Endothelial cell of umbilical vein (primary cell): ENCODE results near the gene GCSAML. TPM values are rescaled to one million over a fixed set of nuclear protein-coding genes. Genes with fewer than 3 reads are reported as not detected.

ENCODE experiments used
- BruUV-seq: library from RNA; stranded (reverse); fragments of 400-500 nt; replicated peaks from 2 replicates; lab custom pipeline; 2021; lab: Mats Ljungman, UMichigan
- CTCF ChIA-PET: fragments of 300-600, 350-600 bp; sonication (Branson Sonifier 250); formaldehyde crosslinking; loops from one replicate; lab custom pipeline; 2021; ENCODE audit warnings: antibody characterized with exemption, inconsistent platforms; lab: Charles Lee
- POLR2A ChIA-PET: fragments of 300-600, 350-600 bp; sonication (Branson Sonifier 250); formaldehyde crosslinking; loops from one replicate; lab custom pipeline; 2021; ENCODE audit warnings: antibody characterized with exemption, inconsistent platforms; lab: Charles Lee
- DNase-seq: peaks from one replicate; pipeline ENCODE4 v3.0.0-alpha.2; 2011; ENCODE audit warnings: low read depth, low spot score
- FAIRE-seq: peaks from 2 replicates; lab custom pipeline; 2011; peaks lifted over from hg19 to GRCh38; lab: Jason Lieb, UNC
- H2AFZ ChIP-seq: 2 replicates; pipeline ENCODE4 v1.6.0; 2012; ENCODE audit warnings: low read depth, low read length, control low read depth, inconsistent platforms
- H3K27ac ChIP-seq: 2 replicates; pipeline ENCODE4 v1.5.1; 2011; ENCODE audit warnings: low read depth, mild to moderate bottlenecking, control low read depth, low read length, moderate library complexity; ENCODE audit not compliant: insufficient read depth
- H3K27me3 ChIP-seq, 2 experiments: 2 replicates each; pipeline versions ENCODE4 v1.6.0 to v1.6.1; 2011; ENCODE audit warnings: low read length in 2 of 2, mixed read lengths in 1 of 2; ENCODE audit not compliant: control insufficient read depth in 2 of 2, insufficient read depth in 2 of 2
- H3K36me3 ChIP-seq, 2 experiments: 2 replicates in 1 of 2; 3 replicates in 1 of 2; pipeline ENCODE4 v1.5.1; 2011; ENCODE audit warnings: low read length in 2 of 2, mild to moderate bottlenecking in 1 of 2, moderate library complexity in 1 of 2; ENCODE audit not compliant: control insufficient read depth in 2 of 2, insufficient read depth in 2 of 2; ENCODE audit errors: extremely low read depth in 1 of 2
- H3K4me1 ChIP-seq: 3 replicates; pipeline ENCODE4 v1.5.1; 2011; ENCODE audit warnings: mild to moderate bottlenecking, low read length; ENCODE audit not compliant: control insufficient read depth, insufficient read depth; ENCODE audit errors: extremely low read depth
- H3K4me2 ChIP-seq: 2 replicates; pipeline ENCODE4 v1.6.1; 2011; ENCODE audit warnings: low read length, control low read depth, mixed read lengths; ENCODE audit not compliant: insufficient read depth
- H3K4me3 ChIP-seq, 3 experiments: fragments of 200-600 bp in 1 of 3; sonication (generic), shearing (Covaris generic) in 1 of 3; replicated peaks in 1 of 3; 2 replicates each; pipeline ENCODE4 v1.5.1; 2011 to 2016; ENCODE audit warnings: control low read depth in 3 of 3, low read length in 3 of 3, mild to moderate bottlenecking in 2 of 3, inconsistent platforms in 1 of 3, low read depth in 1 of 3, moderate library complexity in 1 of 3; ENCODE audit not compliant: insufficient read depth in 1 of 3
- H3K79me2 ChIP-seq: 2 replicates; pipeline ENCODE4 v1.6.0; 2012; ENCODE audit warnings: low read length, inconsistent platforms; ENCODE audit not compliant: control insufficient read depth, insufficient read depth
- H3K9ac ChIP-seq: replicated peaks from 2 replicates; pipeline ENCODE3; 2011; ENCODE audit warnings: low read length, control low read depth; ENCODE audit not compliant: insufficient read depth; ENCODE audit errors: extremely low read depth
- H3K9me1 ChIP-seq: replicated peaks from 3 replicates; pipeline ENCODE4 v1.6.0; 2011; ENCODE audit warnings: mild to moderate bottlenecking, low read length; ENCODE audit not compliant: control insufficient read depth, insufficient read depth; ENCODE audit errors: extremely low read depth
- H3K9me3 ChIP-seq: replicated peaks from 2 replicates; pipeline ENCODE4 v1.5.1; 2012; ENCODE audit warnings: low read length, inconsistent platforms; ENCODE audit not compliant: control insufficient read depth, insufficient read depth
- H4K20me1 ChIP-seq: replicated peaks from 2 replicates; pipeline ENCODE3; 2011; ENCODE audit warnings: mild to moderate bottlenecking, low read length; ENCODE audit not compliant: control insufficient read depth, insufficient read depth; ENCODE audit errors: extremely low read depth
- MYC ChIP-seq: IDR thresholded peaks from one replicate; pipeline ENCODE4 v1.6.1; 2011; ENCODE audit warnings: mild to moderate bottlenecking, low read depth, low read length
- POLR2A ChIP-seq: IDR thresholded peaks from 2 replicates; pipeline ENCODE4 v1.6.1; 2012; ENCODE audit warnings: low read depth, mild to moderate bottlenecking, control low read depth, low read length
- POLR2AphosphoS5 ChIP-seq: IDR thresholded peaks from 2 replicates; pipeline ENCODE4 v1.6.1; 2012; ENCODE audit warnings: low read depth, mild to moderate bottlenecking, control low read depth, low read length, moderate library complexity; ENCODE audit not compliant: insufficient read depth
- dilution Hi-C: fragments of 300-500 bp; cut with MboI; formaldehyde crosslinking; loops from one replicate; pipeline ENCODE4 v1.15.0; 2019; ENCODE audit warnings: low sequenced_read_pairs; ENCODE audit not compliant: extremely low pct_ligation_motif_present
- intact Hi-C: fragments of 100-400 bp; cut with micrococcal nuclease; formaldehyde crosslinking; loops from one replicate; pipeline ENCODE4 v1.10.0; 2022
- polyA plus RNA-seq, 4 experiments: library from polyadenylated mRNA; depleted of rRNA in 3 of 4; stranded (reverse) in 3 of 4; unstranded in 1 of 4; fragments of >200 nt; gene quantifications; 2 replicates each; pipeline versions ENCODE4 v1.2.1 to v1.2.3, GENCODE V29; 2011 to 2012; ENCODE audit warnings: missing spikeins in 1 of 4
- small RNA-seq: library from RNA; depleted of rRNA; stranded (forward); fragments of <200 nt; gene quantifications from one replicate; pipeline ENCODE3, GENCODE V24; 2012; ENCODE audit warnings: low replicate concordance, low read depth; ENCODE audit not compliant: insufficient read depth, insufficient read length
- total RNA-seq: library from RNA; stranded (reverse); gene quantifications from 2 replicates; pipeline ENCODE4 v1.2.3, GENCODE V29; 2021
- TF ChIP-seq, protein P1 (sequence below): IDR thresholded peaks from 2 replicates; pipeline ENCODE4 v1.6.1; 2011; ENCODE audit not compliant: insufficient read depth, insufficient read length
- TF ChIP-seq, protein P2 (sequence below), 2 donors: IDR thresholded peaks; 1 replicate in 1 of 2; 2 replicates in 1 of 2; pipeline ENCODE4 v1.5.1; 2011; ENCODE audit warnings: low read length in 2 of 2, mild to moderate bottlenecking in 2 of 2, moderate library complexity in 2 of 2, control low read depth in 1 of 2, inconsistent platforms in 1 of 2, low read depth in 1 of 2; ENCODE audit not compliant: insufficient read depth in 1 of 2; ENCODE audit errors: extremely low read depth in 1 of 2

The GCSAML gene
- total and polyA plus RNA-seq, 2 donors (not counting 3 experiments of a cell fraction or from before 2014, with no cell fraction given): not detected

DNA sequence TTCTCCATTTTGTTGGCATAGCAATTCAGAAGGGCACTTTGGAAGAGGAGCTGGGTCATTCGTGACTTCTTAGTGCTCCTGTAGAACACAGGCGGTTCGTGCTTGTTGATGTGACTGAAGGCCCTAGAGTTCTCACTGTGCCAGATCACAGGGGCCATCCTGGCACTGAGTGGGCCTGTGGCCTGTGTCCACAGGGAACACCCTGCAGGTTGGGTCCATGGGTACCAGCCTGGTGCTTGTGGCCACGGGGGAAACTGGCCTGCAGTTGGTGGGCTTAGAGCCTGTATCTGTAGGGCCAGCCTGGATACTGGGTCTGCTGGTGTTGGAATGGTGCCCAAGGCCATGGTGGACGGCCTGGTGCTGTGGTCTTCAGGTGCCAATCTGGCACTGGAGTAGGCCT is 65.7 kb downstream of the GCSAML start:
- Histone ChIP-seq H3K9me3 (peaks cover 2% of the 10 kb centered on the region), H3K4me2 (no peak overlapping the region), H3K27me3 (no peaks in the 10 kb centered on the region), H2AFZ (no peak overlapping the region), H3K36me3 (no peaks in the 10 kb centered on the region), H3K4me1 (no peaks in the 10 kb centered on the region), H3K4me3 (no peak overlapping the region), H3K9me1 (no peaks in the 10 kb centered on the region), H3K79me2 (no peaks in the 10 kb centered on the region), H3K9ac (no peak overlapping the region), H4K20me1 (no peaks in the 10 kb centered on the region), H3K27ac (no peak overlapping the region)
- intact Hi-C loops (no loop called here), dilution Hi-C loops (no loop called here)
- FAIRE-seq (no peak), DNase-seq (no peak)
- POLR2A ChIA-PET: no interaction called here
- CTCF ChIA-PET: no interaction called here
- TF ChIP-seq, protein P1, sequence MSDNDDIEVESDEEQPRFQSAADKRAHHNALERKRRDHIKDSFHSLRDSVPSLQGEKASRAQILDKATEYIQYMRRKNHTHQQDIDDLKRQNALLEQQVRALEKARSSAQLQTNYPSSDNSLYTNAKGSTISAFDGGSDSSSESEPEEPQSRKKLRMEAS: no peak
- TF ChIP-seq POLR2A (no peak), POLR2AphosphoS5 (no peak), MYC (no peak)
- TF ChIP-seq, protein P2, sequence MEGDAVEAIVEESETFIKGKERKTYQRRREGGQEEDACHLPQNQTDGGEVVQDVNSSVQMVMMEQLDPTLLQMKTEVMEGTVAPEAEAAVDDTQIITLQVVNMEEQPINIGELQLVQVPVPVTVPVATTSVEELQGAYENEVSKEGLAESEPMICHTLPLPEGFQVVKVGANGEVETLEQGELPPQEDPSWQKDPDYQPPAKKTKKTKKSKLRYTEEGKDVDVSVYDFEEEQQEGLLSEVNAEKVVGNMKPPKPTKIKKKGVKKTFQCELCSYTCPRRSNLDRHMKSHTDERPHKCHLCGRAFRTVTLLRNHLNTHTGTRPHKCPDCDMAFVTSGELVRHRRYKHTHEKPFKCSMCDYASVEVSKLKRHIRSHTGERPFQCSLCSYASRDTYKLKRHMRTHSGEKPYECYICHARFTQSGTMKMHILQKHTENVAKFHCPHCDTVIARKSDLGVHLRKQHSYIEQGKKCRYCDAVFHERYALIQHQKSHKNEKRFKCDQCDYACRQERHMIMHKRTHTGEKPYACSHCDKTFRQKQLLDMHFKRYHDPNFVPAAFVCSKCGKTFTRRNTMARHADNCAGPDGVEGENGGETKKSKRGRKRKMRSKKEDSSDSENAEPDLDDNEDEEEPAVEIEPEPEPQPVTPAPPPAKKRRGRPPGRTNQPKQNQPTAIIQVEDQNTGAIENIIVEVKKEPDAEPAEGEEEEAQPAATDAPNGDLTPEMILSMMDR (IDR thresholded peaks at IDR 0.05; ENCODE audit: extremely low read depth in 1 of 2, insufficient read depth in 1 of 2, low read depth in 1 of 2, low read length in 2 of 2): no peak
- no TSS peak for BruUV-seq

Small RNAs within 50 kb of the gene (small RNA-seq; reads per million reads assigned to genes)
- gene RF00026: not detected

Other genes starting within 250 kb of the GCSAML start
- 42.4 and 46.0 TPM in 2 replicates for gene ZNF496, start 217.3 kb upstream of the GCSAML start, total RNA-seq
- gene ZNF496, start 217.3 kb upstream of the GCSAML start, polyA plus RNA-seq: 22.4 and 23.6 TPM in 2 replicates
- gene NLRP3, start 133.0 kb upstream of the GCSAML start, total RNA-seq: 0.07 and 0.24 TPM in 2 replicates
- 0.08 and 0.29 TPM in 2 replicates for gene NLRP3, start 133.0 kb upstream of the GCSAML start, polyA plus RNA-seq
- gene OR2B11, start 91.0 kb upstream of the GCSAML start, total RNA-seq: not detected in 2 replicates
- not detected in 2 replicates for gene OR2B11, start 91.0 kb upstream of the GCSAML start, polyA plus RNA-seq
- not detected in 2 replicates for gene OR2C3, start 12.7 kb upstream of the GCSAML start, total RNA-seq
- not detected in 2 replicates for gene OR2C3, start 12.7 kb upstream of the GCSAML start, polyA plus RNA-seq
- not detected in 2 replicates for gene OR2G2, start 39.2 kb downstream of the GCSAML start, total RNA-seq
- gene OR2G2, start 39.2 kb downstream of the GCSAML start, polyA plus RNA-seq: not detected in 2 replicates
- not detected in 2 replicates for gene OR2G3, start 56.5 kb downstream of the GCSAML start, total RNA-seq
- gene OR2G3, start 56.5 kb downstream of the GCSAML start, polyA plus RNA-seq: not detected in 2 replicates
- not detected in 2 replicates for gene OR13G1, start 130.6 kb downstream of the GCSAML start, total RNA-seq
- gene OR13G1, start 130.6 kb downstream of the GCSAML start, polyA plus RNA-seq: not detected in 2 replicates
- gene OR6F1, start 167.5 kb downstream of the GCSAML start, total RNA-seq: not detected in 2 replicates
- not detected in 2 replicates for gene OR6F1, start 167.5 kb downstream of the GCSAML start, polyA plus RNA-seq
- not detected in 2 replicates for gene OR14K1, start 189.5 kb downstream of the GCSAML start, total RNA-seq
- not detected in 2 replicates for gene OR14K1, start 189.5 kb downstream of the GCSAML start, polyA plus RNA-seq
- not detected in 2 replicates for gene OR14A2, start 199.0 kb downstream of the GCSAML start, total RNA-seq
- gene OR14A2, start 199.0 kb downstream of the GCSAML start, polyA plus RNA-seq: not detected in 2 replicates
- not detected in 2 replicates for gene OR1C1, start 211.4 kb downstream of the GCSAML start, total RNA-seq
- not detected in 2 replicates for gene OR1C1, start 211.4 kb downstream of the GCSAML start, polyA plus RNA-seq